Esophagus squamous epithelium (tissue), 4 donors: Measurements from ENCODE around the gene DTX1.

Experiments
- POLR2A ChIP-seq, 4 donors: fragments of 450-650 bp; IDR thresholded peaks; one replicate each; pipeline ENCODE4 v1.6.1; 2017; ENCODE audit warnings: antibody characterized with exemption in 4 of 4, mild to moderate bottlenecking in 4 of 4, moderate library complexity in 3 of 4
- TF ChIP-seq, protein P1 (sequence below), 6 experiments: fragments of 450-650 bp in 4 of 6; fragments of 200-600 bp in 2 of 6; sonication (generic) in 2 of 6; IDR thresholded peaks; one replicate each; pipeline ENCODE4 v1.5.1; 2016 to 2019; ENCODE audit warnings: antibody characterized with exemption in 6 of 6, mild to moderate bottlenecking in 4 of 6, moderate library complexity in 4 of 6

DNA sequence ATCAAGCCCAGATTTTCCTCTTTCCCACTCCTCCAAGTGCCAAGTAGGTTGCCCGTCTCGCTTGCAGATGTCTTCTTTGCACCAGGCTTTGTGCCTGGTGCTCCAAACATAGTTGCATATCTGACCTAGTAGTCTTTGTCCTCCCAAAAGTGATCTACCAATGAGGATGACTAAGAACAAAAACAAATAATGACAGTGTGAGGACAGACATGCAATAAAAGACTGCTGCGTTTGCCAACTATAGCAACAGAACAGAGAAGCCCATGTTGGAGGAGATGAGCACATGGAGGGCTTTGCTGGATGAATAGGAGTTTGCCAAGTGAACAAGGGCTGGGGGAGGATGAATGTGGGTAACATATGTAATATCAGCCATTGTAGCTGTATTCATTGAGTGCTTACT, 15.6 kb downstream of the DTX1 start:
- TF ChIP-seq, protein P1, sequence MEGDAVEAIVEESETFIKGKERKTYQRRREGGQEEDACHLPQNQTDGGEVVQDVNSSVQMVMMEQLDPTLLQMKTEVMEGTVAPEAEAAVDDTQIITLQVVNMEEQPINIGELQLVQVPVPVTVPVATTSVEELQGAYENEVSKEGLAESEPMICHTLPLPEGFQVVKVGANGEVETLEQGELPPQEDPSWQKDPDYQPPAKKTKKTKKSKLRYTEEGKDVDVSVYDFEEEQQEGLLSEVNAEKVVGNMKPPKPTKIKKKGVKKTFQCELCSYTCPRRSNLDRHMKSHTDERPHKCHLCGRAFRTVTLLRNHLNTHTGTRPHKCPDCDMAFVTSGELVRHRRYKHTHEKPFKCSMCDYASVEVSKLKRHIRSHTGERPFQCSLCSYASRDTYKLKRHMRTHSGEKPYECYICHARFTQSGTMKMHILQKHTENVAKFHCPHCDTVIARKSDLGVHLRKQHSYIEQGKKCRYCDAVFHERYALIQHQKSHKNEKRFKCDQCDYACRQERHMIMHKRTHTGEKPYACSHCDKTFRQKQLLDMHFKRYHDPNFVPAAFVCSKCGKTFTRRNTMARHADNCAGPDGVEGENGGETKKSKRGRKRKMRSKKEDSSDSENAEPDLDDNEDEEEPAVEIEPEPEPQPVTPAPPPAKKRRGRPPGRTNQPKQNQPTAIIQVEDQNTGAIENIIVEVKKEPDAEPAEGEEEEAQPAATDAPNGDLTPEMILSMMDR (IDR thresholded peaks at IDR 0.05) = no peak
- TF ChIP-seq POLR2A (IDR thresholded peaks at IDR 0.05) = no peak
